ENCODE measurements around the gene S100P. TPM values are rescaled to one million over a fixed set of nuclear protein-coding genes. Genes with fewer than 3 reads are reported as not detected.

Gene S100P
- total RNA-seq, 2 experiments from 2014 or later, result 0.37 to 2.5 TPM

DNA sequence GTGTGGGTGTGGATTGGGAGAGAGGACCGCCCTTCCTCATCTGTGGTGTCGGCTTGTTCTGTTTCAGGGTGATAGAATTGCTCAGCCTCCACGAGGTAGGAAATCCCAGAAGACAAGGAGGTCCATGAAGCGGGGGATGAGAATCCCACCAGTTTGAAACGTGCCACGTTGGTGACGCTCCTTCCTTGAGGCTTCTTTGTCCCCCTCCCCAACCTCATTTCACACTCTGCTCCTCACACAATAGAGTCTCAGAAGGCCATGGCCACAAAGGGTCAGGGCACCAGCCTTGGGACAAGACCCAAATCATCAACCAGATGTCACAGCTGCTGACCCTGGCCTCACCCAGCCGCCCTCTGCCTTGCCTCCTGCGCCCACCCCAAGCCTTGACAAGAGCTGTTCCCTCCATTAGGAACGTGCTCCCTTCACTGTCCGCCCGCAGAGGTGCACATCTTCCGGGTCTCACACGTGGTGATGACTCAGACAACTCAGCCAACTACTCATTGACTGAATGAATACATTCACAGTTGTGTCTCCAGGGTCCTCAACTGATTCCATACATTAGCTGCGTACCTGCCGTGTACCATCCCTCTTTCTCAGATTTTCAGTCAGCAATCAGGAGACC lies 40.6 kb downstream of the S100P start:
- Mint-ChIP-seq H3K27ac (no peak overlapping the region), H3K9me3 (no peaks in the 10 kb centered on the region), H3K4me1 (no peaks in the 10 kb centered on the region), H3K36me3 (no peaks in the 10 kb centered on the region), H3K4me3 (no peak overlapping the region), H3K27me3 (no peaks in the 10 kb centered on the region)
- DNase-seq, result no peak

DNA sequence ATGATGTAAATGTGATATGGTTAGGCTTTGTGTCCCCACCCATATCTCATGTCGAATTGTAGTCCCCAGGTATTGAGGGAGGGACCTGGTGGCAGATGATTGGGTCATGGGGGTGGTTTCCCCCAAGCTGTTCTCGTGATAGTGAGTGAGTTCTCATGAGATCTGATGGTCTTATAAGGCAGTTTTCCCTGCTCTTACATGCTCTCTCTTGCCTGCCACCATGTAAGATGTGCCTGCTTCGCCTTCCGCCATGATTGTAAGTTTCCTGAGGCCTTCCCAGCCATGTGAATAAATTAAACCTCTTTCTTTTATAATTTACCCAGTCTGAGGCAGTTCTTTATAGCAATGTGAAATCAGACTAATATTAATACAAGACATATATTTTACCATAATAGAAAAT lies 46.2 kb downstream of the S100P start:
- H3K4me3 Mint-ChIP-seq, result no peak overlapping the region
- no peak overlapping the region for H3K27ac Mint-ChIP-seq
- no peaks in the 10 kb centered on the region for H3K9me3 Mint-ChIP-seq
- peaks cover 8% of the 10 kb centered on the region for H3K4me1 Mint-ChIP-seq
- DNase-seq, result no peak
- peaks cover 2% of the 10 kb centered on the region for H3K27me3 Mint-ChIP-seq
- peaks cover 1% of the 10 kb centered on the region for H3K36me3 Mint-ChIP-seq

DNA sequence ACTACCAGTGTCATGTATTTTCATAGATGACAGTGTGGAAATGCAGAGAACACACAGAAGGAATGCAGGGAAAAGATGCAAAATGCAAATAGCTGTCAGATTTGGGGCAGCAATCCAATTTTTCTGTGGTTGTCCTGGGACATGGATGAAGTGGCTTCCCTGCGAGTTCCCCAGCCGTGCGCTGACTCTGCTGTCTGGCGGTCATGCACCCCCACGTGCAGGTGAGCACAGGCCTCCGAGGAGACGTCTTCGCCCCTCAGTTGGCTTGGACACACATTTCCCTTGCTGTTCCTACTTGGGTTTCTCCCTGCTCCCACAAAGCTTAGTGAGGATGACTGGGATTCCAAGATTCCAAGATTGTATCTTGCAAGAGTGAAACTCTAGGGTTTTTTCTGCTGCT lies 46.7 kb downstream of the S100P start:
- peaks cover 1% of the 10 kb centered on the region for H3K36me3 Mint-ChIP-seq
- peaks cover 8% of the 10 kb centered on the region for H3K4me1 Mint-ChIP-seq
- no peak overlapping the region for H3K4me3 Mint-ChIP-seq
- H3K27me3 Mint-ChIP-seq, result peaks cover 4% of the 10 kb centered on the region
- no peaks in the 10 kb centered on the region for H3K9me3 Mint-ChIP-seq
- H3K27ac Mint-ChIP-seq, result no peak overlapping the region
- no peak for DNase-seq

DNA sequence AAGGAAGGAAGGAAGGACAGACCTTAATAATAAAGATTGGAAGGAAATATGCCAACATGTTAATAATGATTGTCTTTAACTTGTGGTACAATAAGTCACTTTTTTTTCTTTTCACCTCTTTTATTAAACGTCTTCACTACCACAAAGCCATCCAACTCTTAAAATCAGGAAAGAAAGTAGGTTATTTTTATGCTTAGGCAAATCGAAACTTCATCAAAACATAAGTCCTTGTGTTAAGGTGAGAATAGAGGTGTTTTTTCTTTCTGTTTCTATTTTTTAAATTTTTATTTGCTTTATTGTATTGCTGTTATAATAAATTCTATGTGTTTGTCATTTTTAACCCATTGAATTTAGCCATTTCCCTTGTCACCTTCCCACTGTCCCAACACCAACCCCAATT lies 48.8 kb downstream of the S100P start:
- no peaks in the 10 kb centered on the region for H3K9me3 Mint-ChIP-seq
- peaks cover 1% of the 10 kb centered on the region for H3K36me3 Mint-ChIP-seq
- DNase-seq, result no peak
- H3K27me3 Mint-ChIP-seq, result peaks cover 4% of the 10 kb centered on the region
- H3K27ac Mint-ChIP-seq, result no peak overlapping the region
- H3K4me3 Mint-ChIP-seq, result no peak overlapping the region
- H3K4me1 Mint-ChIP-seq, result peaks cover 8% of the 10 kb centered on the region

DNA sequence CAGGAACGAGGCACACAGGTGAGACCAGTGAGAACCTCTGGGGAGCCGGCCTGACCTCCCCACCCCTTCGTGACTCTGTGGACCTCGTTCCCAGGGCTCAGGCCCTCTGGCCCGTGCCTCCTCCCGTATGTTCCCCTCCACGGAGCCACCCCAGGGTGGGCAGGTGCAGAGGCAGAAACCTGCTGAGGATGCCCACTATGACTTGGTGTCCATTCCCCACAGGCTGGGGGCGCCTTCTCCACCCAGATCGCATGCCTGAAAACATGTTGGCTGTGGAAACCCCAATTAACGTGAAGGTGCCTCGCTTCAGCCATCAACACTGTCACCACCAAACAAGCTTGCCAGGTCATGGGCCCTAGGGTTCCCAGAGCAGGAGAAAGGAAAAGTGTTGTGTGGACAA lies 49.3 kb downstream of the S100P start:
- Mint-ChIP-seq H3K4me1 (peaks cover 8% of the 10 kb centered on the region), H3K27me3 (peaks cover 4% of the 10 kb centered on the region), H3K9me3 (no peaks in the 10 kb centered on the region), H3K36me3 (peaks cover 1% of the 10 kb centered on the region), H3K27ac (no peak overlapping the region), H3K4me3 (no peak overlapping the region)
- no peak for DNase-seq

Other genes with a start within 250 kb of the S100P start
- not detected for gene PPP2R2C, start 221.3 kb upstream of the S100P start, total RNA-seq
- gene MAN2B2, start 118.7 kb upstream of the S100P start, total RNA-seq, result 10 to 100 TPM; 10.6 to 10.9 TPM
- gene MRFAP1, start 53.2 kb upstream of the S100P start, total RNA-seq, result 100 to 1,000 TPM; 107 to 109 TPM
- gene MRFAP1L1, start 16.0 kb downstream of the S100P start, total RNA-seq, result 10 to 100 TPM; 41.4 to 42.5 TPM
- 10 to 100 TPM; 19.4 to 21.0 TPM for gene BLOC1S4, start 22.3 kb downstream of the S100P start, total RNA-seq
- 10 to 100 TPM; 13.8 to 14.7 TPM for gene KIAA0232, start 88.8 kb downstream of the S100P start, total RNA-seq
- 10 to 100 TPM; 38.4 to 39.3 TPM for gene TBC1D14, start 215.9 kb downstream of the S100P start, total RNA-seq